Caco-2 (cell line): ENCODE measurements around the gene TTLL5. TPM values are rescaled to one million over a fixed set of nuclear protein-coding genes. Genes with fewer than 3 reads are reported as not detected.

Experiments
- BruUV-seq: library from RNA; stranded (reverse); fragments of 400-500 nt; replicated peaks from 2 replicates; lab custom pipeline; 2021; lab: Mats Ljungman, UMichigan
- CTCF ChIA-PET: fragments of 300-600 bp; sonication (Branson Sonifier 250); formaldehyde crosslinking; loops from one replicate; lab custom pipeline; 2022; ENCODE audit warnings: antibody characterized with exemption; lab: Charles Lee
- POLR2A ChIA-PET: fragments of 300-600 bp; sonication (Branson Sonifier 250); formaldehyde crosslinking; loops from one replicate; lab custom pipeline; 2022; ENCODE audit warnings: antibody characterized with exemption; lab: Charles Lee
- DNase-seq, 2 experiments: peaks; one replicate each; pipeline versions ENCODE4 v3.0.0 to v3.0.0-alpha.2; 2020 to 2022
- H3K27me3 ChIP-seq: replicated peaks from 2 replicates; pipeline ENCODE4 v1.6.0; 2011; ENCODE audit warnings: low read length; ENCODE audit not compliant: control insufficient read depth, insufficient read depth
- H3K36me3 ChIP-seq: 2 replicates; pipeline ENCODE4 v1.5.1; 2011; ENCODE audit warnings: low read length; ENCODE audit not compliant: control insufficient read depth, insufficient read depth
- H3K4me1 ChIP-seq: fragments of 250-450 bp; sonication (Bioruptor Pico); 2 replicates; pipeline ENCODE4 v1.5.1; 2020; ENCODE audit warnings: mild to moderate bottlenecking
- H3K4me3 ChIP-seq: 2 replicates; pipeline ENCODE4 v1.5.1; 2011; ENCODE audit warnings: low read depth, mild to moderate bottlenecking, control low read depth, low read length
- H3K9me3 ChIP-seq: fragments of 250-450 bp; sonication (Bioruptor Pico); 2 replicates; pipeline ENCODE4 v1.5.1; 2020; ENCODE audit warnings: mild to moderate bottlenecking, moderate library complexity
- H3K27ac Mint-ChIP-seq: one replicate; pipeline ENCODE4 v1.8.0; 2022; ENCODE audit warnings: mixed read lengths; ENCODE audit not compliant: unreplicated experiment
- H3K27me3 Mint-ChIP-seq: one replicate; pipeline ENCODE4 v1.8.0; 2022; ENCODE audit warnings: mixed read lengths; ENCODE audit not compliant: insufficient read depth, unreplicated experiment
- H3K36me3 Mint-ChIP-seq: one replicate; pipeline ENCODE4 v1.8.0; 2022; ENCODE audit warnings: mild to moderate bottlenecking, mixed read lengths; ENCODE audit not compliant: insufficient read depth, unreplicated experiment
- H3K4me1 Mint-ChIP-seq: one replicate; pipeline ENCODE4 v1.8.0; 2022; ENCODE audit warnings: low read depth, mixed read lengths; ENCODE audit not compliant: unreplicated experiment
- H3K4me3 Mint-ChIP-seq: one replicate; pipeline ENCODE4 v1.8.0; 2022; ENCODE audit warnings: mild to moderate bottlenecking, moderate library complexity, mixed read lengths; ENCODE audit not compliant: unreplicated experiment
- H3K9me3 Mint-ChIP-seq: one replicate; pipeline ENCODE4 v1.8.0; 2022; ENCODE audit warnings: mixed read lengths; ENCODE audit not compliant: unreplicated experiment
- CTCF ChIP-seq, 2 experiments: fragments of 200-600 bp in 1 of 2; IDR thresholded peaks; 1 replicate in 1 of 2; 2 replicates in 1 of 2; pipeline versions ENCODE4 v1.5.1 to v1.8.0; 2011 to 2022; ENCODE audit warnings: antibody characterized with exemption in 1 of 2, control low read depth in 1 of 2, inconsistent platforms in 1 of 2, low read depth in 1 of 2, low read length in 1 of 2, mild to moderate bottlenecking in 1 of 2, moderate library complexity in 1 of 2; ENCODE audit not compliant: insufficient read depth in 1 of 2, severe bottlenecking in 1 of 2, unreplicated experiment in 1 of 2
- intact Hi-C: fragments of 100-400 bp; cut with micrococcal nuclease; formaldehyde crosslinking; loops from one replicate; pipeline ENCODE4 v1.10.0; 2022; ENCODE audit not compliant: unreplicated experiment
- total RNA-seq: library from RNA; stranded (reverse); gene quantifications from 2 replicates; pipeline ENCODE4 v1.2.3, GENCODE V29; 2022

The TTLL5 gene
- total RNA-seq, 1 experiment from 2014 or later: 38.2 TPM

DNA sequence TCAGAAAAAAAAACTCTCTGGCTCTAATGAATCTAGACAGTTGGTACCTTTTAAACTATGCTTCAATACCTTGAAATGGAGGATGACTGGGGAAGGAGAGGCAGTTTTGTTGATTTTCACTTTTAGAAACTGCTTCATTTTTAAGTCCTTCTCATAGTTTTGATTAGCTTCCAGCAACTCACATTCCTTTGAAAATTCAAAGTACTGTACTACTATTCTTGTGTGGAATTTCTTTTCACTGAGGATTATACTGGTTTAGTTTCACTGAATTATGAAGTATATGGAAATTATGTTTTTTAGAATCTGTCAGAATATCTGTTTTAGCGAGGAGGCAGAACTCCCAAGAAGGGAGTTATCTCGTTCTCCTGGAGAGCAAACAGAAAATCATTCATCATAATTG is 204.5 kb downstream of the TTLL5 start:
- intact Hi-C loops: no loop called here
- Mint-ChIP-seq H3K4me3 (no peak overlapping the region), H3K27me3 (no peaks in the 10 kb centered on the region), H3K4me1 (peaks cover 36% of the 10 kb centered on the region), H3K36me3 (peaks cover 6% of the 10 kb centered on the region), H3K27ac (no peak overlapping the region), H3K9me3 (no peaks in the 10 kb centered on the region)
- no TSS peak for BruUV-seq
- H3K4me1 ChIP-seq: peaks cover 34% of the 10 kb centered on the region
- H3K4me3 ChIP-seq: no peak overlapping the region
- ChIA-PET CTCF (interaction anchor here (0.6 to 1.2 kb wide), 2 partner anchors 52 to 157 kb away, joined by 3 read pairs; no protein-coding TSS in a partner anchor), POLR2A (no interaction called here)
- no peaks in the 10 kb centered on the region for H3K27me3 ChIP-seq
- no peak for DNase-seq
- no peaks in the 10 kb centered on the region for H3K9me3 ChIP-seq
- TF ChIP-seq CTCF (IDR thresholded peaks at IDR 0.05; ENCODE audit: insufficient read depth in 1 of 2, low read depth in 1 of 2, low read length in 1 of 2, severe bottlenecking in 1 of 2, unreplicated experiment in 1 of 2): no peak
- no peaks in the 10 kb centered on the region for H3K36me3 ChIP-seq

GRCh38 chr14:75866970-75867369 is 205.9 kb downstream of the TTLL5 start:
- Mint-ChIP-seq H3K27ac (no peak overlapping the region), H3K4me3 (no peak overlapping the region), H3K4me1 (peaks cover 34% of the 10 kb centered on the region), H3K27me3 (no peaks in the 10 kb centered on the region), H3K9me3 (no peaks in the 10 kb centered on the region), H3K36me3 (peaks cover 16% of the 10 kb centered on the region)
- Histone ChIP-seq H3K4me1 (peaks cover 35% of the 10 kb centered on the region), H3K4me3 (no peak overlapping the region), H3K36me3 (no peaks in the 10 kb centered on the region), H3K9me3 (no peaks in the 10 kb centered on the region), H3K27me3 (no peaks in the 10 kb centered on the region)
- intact Hi-C loops: no loop called here
- BruUV-seq: no TSS peak
- ChIA-PET CTCF (interaction anchor here (1.3 kb wide), 1 partner anchor 158 kb away, joined by 3 read pairs; no protein-coding TSS in a partner anchor), POLR2A (no interaction called here)
- DNase-seq: no peak
- TF ChIP-seq CTCF (IDR thresholded peaks at IDR 0.05; ENCODE audit: insufficient read depth in 1 of 2, low read depth in 1 of 2, low read length in 1 of 2, severe bottlenecking in 1 of 2, unreplicated experiment in 1 of 2): no peak

DNA sequence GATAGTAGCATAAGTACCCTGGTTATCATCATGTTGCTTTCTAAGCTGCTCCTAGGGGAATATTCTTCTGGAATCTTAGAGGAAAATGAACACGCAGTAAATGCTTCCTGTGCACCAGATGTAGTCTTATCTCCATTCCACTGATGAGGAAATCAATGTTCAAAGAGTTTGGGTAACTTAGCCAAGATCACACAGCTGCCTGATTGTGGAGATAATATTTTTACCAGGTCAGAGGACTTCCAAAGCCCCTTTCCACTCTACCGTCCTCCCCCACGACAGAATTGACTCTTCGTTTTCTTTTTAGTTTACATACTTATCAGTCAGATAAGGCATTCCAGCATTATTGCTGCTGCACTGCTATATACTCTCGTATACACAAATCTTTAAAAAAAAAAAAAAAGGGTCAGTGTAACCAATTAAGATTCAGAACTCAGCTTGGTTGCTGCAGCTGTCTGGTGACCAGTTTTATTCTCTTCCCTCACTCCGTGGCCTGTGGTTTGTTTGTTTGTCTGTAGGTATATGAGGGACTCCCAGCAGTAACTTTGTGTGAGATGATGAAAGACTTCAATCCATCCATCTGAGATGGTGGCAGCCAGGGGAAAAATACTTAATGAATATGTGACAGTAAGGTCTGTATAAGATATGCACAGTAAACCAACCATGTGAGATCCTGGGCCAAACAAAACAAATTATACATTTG is 210.3 kb downstream of the TTLL5 start:
- Histone ChIP-seq H3K27me3 (no peaks in the 10 kb centered on the region), H3K36me3 (no peaks in the 10 kb centered on the region), H3K4me3 (no peak overlapping the region), H3K9me3 (no peaks in the 10 kb centered on the region), H3K4me1 (peaks cover 40% of the 10 kb centered on the region)
- peaks cover 37% of the 10 kb centered on the region for H3K4me1 Mint-ChIP-seq
- peak overlapping the region; percentile 74 for H3K27ac Mint-ChIP-seq
- no peaks in the 10 kb centered on the region for H3K27me3 Mint-ChIP-seq
- no TSS peak for BruUV-seq
- DNase-seq: peak; percentile 87 to 88
- TF ChIP-seq CTCF (IDR thresholded peaks at IDR 0.05; ENCODE audit: insufficient read depth in 1 of 2, low read depth in 1 of 2, low read length in 1 of 2, severe bottlenecking in 1 of 2, unreplicated experiment in 1 of 2): no peak
- ChIA-PET POLR2A (interaction anchor here (0.6 to 1.3 kb wide), 5 partner anchors 10 to 1173 kb away, joined by 3 to 9 read pairs (median 4); no protein-coding TSS in a partner anchor), CTCF (interaction anchor here (0.6 to 2.1 kb wide), 10 partner anchors 11 to 294 kb away, joined by 3 to 10 read pairs (median 4); partner anchors contain the start of gene TGFB3)
- no peaks in the 10 kb centered on the region for H3K9me3 Mint-ChIP-seq
- H3K36me3 Mint-ChIP-seq: peaks cover 15% of the 10 kb centered on the region
- intact Hi-C loops: loop anchor here (1.0 to 2.0 kb wide), 4 partner anchors 10 to 59 kb away; no protein-coding TSS in a partner anchor
- peak overlapping the region; percentile 22 for H3K4me3 Mint-ChIP-seq
